NCI-H2107 treated with DMSO at 0.1 percent for 48 hours (cell line): Measurements from ENCODE around the gene RXRA.
A peak's percentile ranks its signal among the peaks of the same experiment; 100 is the strongest.

Experiments
- DNase-seq: peaks from one replicate; lab custom pipeline; 2025; ENCODE audit not compliant: unreplicated experiment; lab: John Stamatoyannopoulos, UW

RXRA gene

GRCh38 chr9:134413112-134413715, 87.0 kb downstream of the RXRA start:
- DNase-seq: no peak

GRCh38 chr9:134413890-134414623, 87.8 kb downstream of the RXRA start:
- peak; percentile 91 for DNase-seq

GRCh38 chr9:134414900-134415425, 88.7 kb downstream of the RXRA start:
- DNase-seq: no peak

- no peak for DNase-seq
Measured at GRCh38 chr9:134416385-134417015, 90.2 kb downstream of the RXRA start.

- DNase-seq: no peak
Measured at GRCh38 chr9:134418354-134418753, 92.1 kb downstream of the RXRA start.

GRCh38 chr9:134419000-134419683, 92.9 kb downstream of the RXRA start:
- DNase-seq: no peak

- DNase-seq: no peak
Measured at GRCh38 chr9:134419684-134420076, 93.4 kb downstream of the RXRA start.

GRCh38 chr9:134420281-134420845, 94.1 kb downstream of the RXRA start:
- DNase-seq: no peak

GRCh38 chr9:134420974-134421432, 94.7 kb downstream of the RXRA start:
- DNase-seq: peak; percentile 27

- DNase-seq: no peak
Measured at GRCh38 chr9:134421888-134422287, 95.6 kb downstream of the RXRA start.

GRCh38 chr9:134422301-134423090, 96.2 kb downstream of the RXRA start:
- DNase-seq: no peak

GRCh38 chr9:134423166-134423565, 96.9 kb downstream of the RXRA start:
- no peak for DNase-seq

GRCh38 chr9:134423749-134424148, 97.5 kb downstream of the RXRA start:
- DNase-seq: no peak

- peak; percentile 19 for DNase-seq
Measured at GRCh38 chr9:134424818-134425217, 98.6 kb downstream of the RXRA start.

- DNase-seq: no peak
Measured at GRCh38 chr9:134425401-134425800, 99.1 kb downstream of the RXRA start.

- no peak for DNase-seq
Measured at GRCh38 chr9:134425812-134426211, 99.6 kb downstream of the RXRA start.

- no peak for DNase-seq
Measured at GRCh38 chr9:134426436-134426835, 100.2 kb downstream of the RXRA start.

GRCh38 chr9:134427153-134427782, 101.0 kb downstream of the RXRA start:
- no peak for DNase-seq

GRCh38 chr9:134428559-134428958, 102.3 kb downstream of the RXRA start:
- DNase-seq: no peak

GRCh38 chr9:134429007-134429406, 102.8 kb downstream of the RXRA start:
- no peak for DNase-seq
